GM12865 (cell line): ENCODE measurements around the gene HSD17B2.
A peak's percentile ranks its signal among the peaks of the same experiment; 100 is the strongest.
"Not testable (repeated sequence)": the region's sequence is repeated elsewhere in the genome, so short reads cannot be mapped to it uniquely, and the experiment has no call there.

Experiments
- DNase-seq: peaks from one replicate; pipeline ENCODE4 v3.0.0; 2010; ENCODE audit warnings: low read depth
- H3K4me3 ChIP-seq: 2 replicates; pipeline ENCODE4 v1.5.1; 2011; ENCODE audit warnings: mild to moderate bottlenecking, low read depth, low read length, control low read depth
- CTCF ChIP-seq: IDR thresholded peaks from 2 replicates; pipeline ENCODE4 v1.5.1; 2011; ENCODE audit warnings: low read length, control low read depth, low read depth, inconsistent platforms; ENCODE audit not compliant: insufficient read depth; ENCODE audit errors: missing control alignments

HSD17B2 gene

GRCh38 chr16:82007189-82007588 is 27.9 kb upstream of the HSD17B2 start:
- H3K4me3 ChIP-seq: no peak overlapping the region
- no peak for TF ChIP-seq CTCF
- DNase-seq: no peak

GRCh38 chr16:82008957-82009592 is 26.0 kb upstream of the HSD17B2 start:
- TF ChIP-seq CTCF: no peak
- H3K4me3 ChIP-seq: no peak overlapping the region
- no peak for DNase-seq

GRCh38 chr16:82009789-82010188 is 25.3 kb upstream of the HSD17B2 start:
- not testable (repeated sequence) for DNase-seq, H3K4me3 ChIP-seq

- TF ChIP-seq CTCF: no peak
- DNase-seq: no peak
- peak overlapping the region; percentile 69 for H3K4me3 ChIP-seq
Observed at GRCh38 chr16:82010649-82011048, 24.4 kb upstream of the HSD17B2 start.

GRCh38 chr16:82011199-82011641 is 23.8 kb upstream of the HSD17B2 start, which contains the start of gene SDR42E1:
Gene SDR42E1 (minus strand): TSS chr16:82011470. CDS start chr16:82000858, 10,612 bp downstream.
- TF ChIP-seq CTCF: no peak
- DNase-seq: peak; percentile 86
- peak within 1 kb of the TSS; percentile 69 for H3K4me3 ChIP-seq

- TF ChIP-seq CTCF: no peak
- H3K4me3 ChIP-seq: no peak overlapping the region
- peak; percentile 2 for DNase-seq
Observed at GRCh38 chr16:82013139-82013538, 21.9 kb upstream of the HSD17B2 start.

- DNase-seq: no peak
- no peak overlapping the region for H3K4me3 ChIP-seq
Observed at GRCh38 chr16:82016263-82016662, 18.8 kb upstream of the HSD17B2 start.

More at GRCh38 chr16:82016263-82016662, 18.8 kb upstream of the HSD17B2 start:
- peak; percentile 4 for TF ChIP-seq CTCF
